Activated naive CD8-positive, alpha-beta T cell (primary cell): ENCODE measurements around the gene TRERF1.
"Not testable (repeated sequence)": the region's sequence is repeated elsewhere in the genome, so short reads cannot be mapped to it uniquely, and the experiment has no call there.

Experiments used
- H3K27ac Mint-ChIP-seq: one replicate; pipeline ENCODE4 v1.8.0; 2021; ENCODE audit warnings: mixed read lengths
- H3K27me3 Mint-ChIP-seq: one replicate; pipeline ENCODE4 v1.8.0; 2021; ENCODE audit warnings: mixed read lengths
- H3K36me3 Mint-ChIP-seq: one replicate; pipeline ENCODE4 v1.8.0; 2021; ENCODE audit warnings: mixed read lengths
- H3K4me1 Mint-ChIP-seq: one replicate; pipeline ENCODE4 v1.8.0; 2021; ENCODE audit warnings: low read depth, mixed read lengths
- H3K4me3 Mint-ChIP-seq: one replicate; pipeline ENCODE4 v1.8.0; 2021; ENCODE audit warnings: mild to moderate bottlenecking, mixed read lengths
- H3K9me3 Mint-ChIP-seq: one replicate; pipeline ENCODE4 v1.8.0; 2021; ENCODE audit warnings: low read depth, mixed read lengths

The TRERF1 gene

GRCh38 chr6:42339991-42340401 lies 111.7 kb downstream of the TRERF1 start:
- Mint-ChIP-seq H3K27ac (peak overlapping the region; percentile 92), H3K27me3 (no peaks in the 10 kb centered on the region), H3K36me3 (peaks cover 5% of the 10 kb centered on the region), H3K4me1 (peaks cover 50% of the 10 kb centered on the region), H3K9me3 (no peaks in the 10 kb centered on the region), H3K4me3 (peak overlapping the region; percentile 60)

GRCh38 chr6:42338744-42339222 lies 112.9 kb downstream of the TRERF1 start:
- H3K4me1 Mint-ChIP-seq, result peaks cover 56% of the 10 kb centered on the region

GRCh38 chr6:42337985-42338743 lies 113.6 kb downstream of the TRERF1 start:
- peak overlapping the region; percentile 92 for H3K27ac Mint-ChIP-seq
- peak overlapping the region; percentile 49 for H3K4me3 Mint-ChIP-seq
- H3K9me3 Mint-ChIP-seq, result no peaks in the 10 kb centered on the region
- peaks cover 56% of the 10 kb centered on the region for H3K4me1 Mint-ChIP-seq
- peaks cover 7% of the 10 kb centered on the region for H3K36me3 Mint-ChIP-seq
- H3K27me3 Mint-ChIP-seq, result no peaks in the 10 kb centered on the region

More at GRCh38 chr6:42338744-42339222, 112.9 kb downstream of the TRERF1 start:
- H3K27me3 Mint-ChIP-seq, result no peaks in the 10 kb centered on the region
- peak overlapping the region; percentile 92 for H3K27ac Mint-ChIP-seq
- H3K4me3 Mint-ChIP-seq, result peak overlapping the region; percentile 43
- peaks cover 7% of the 10 kb centered on the region for H3K36me3 Mint-ChIP-seq
- H3K9me3 Mint-ChIP-seq, result no peaks in the 10 kb centered on the region

- no peak overlapping the region for H3K4me3 Mint-ChIP-seq
- no peaks in the 10 kb centered on the region for H3K9me3 Mint-ChIP-seq
- H3K27me3 Mint-ChIP-seq, result no peaks in the 10 kb centered on the region
- H3K36me3 Mint-ChIP-seq, result peaks cover 10% of the 10 kb centered on the region
- H3K4me1 Mint-ChIP-seq, result peaks cover 58% of the 10 kb centered on the region
- H3K27ac Mint-ChIP-seq, result peak overlapping the region; percentile 10
Measured at GRCh38 chr6:42336431-42336830, 115.3 kb downstream of the TRERF1 start.

- H3K36me3 Mint-ChIP-seq, result peaks cover 10% of the 10 kb centered on the region
- no peak overlapping the region for H3K27ac Mint-ChIP-seq
- no peak overlapping the region for H3K4me3 Mint-ChIP-seq
- H3K4me1 Mint-ChIP-seq, result peaks cover 59% of the 10 kb centered on the region
- H3K27me3 Mint-ChIP-seq, result no peaks in the 10 kb centered on the region
- H3K9me3 Mint-ChIP-seq, result no peaks in the 10 kb centered on the region
Measured at GRCh38 chr6:42335896-42336295, 115.8 kb downstream of the TRERF1 start.

GRCh38 chr6:42334870-42335269 lies 116.9 kb downstream of the TRERF1 start:
- Mint-ChIP-seq H3K9me3 (no peaks in the 10 kb centered on the region), H3K36me3 (peaks cover 8% of the 10 kb centered on the region), H3K4me3 (no peak overlapping the region), H3K27ac (peak overlapping the region; percentile 30), H3K27me3 (no peaks in the 10 kb centered on the region), H3K4me1 (peaks cover 52% of the 10 kb centered on the region)

- H3K27ac Mint-ChIP-seq, result no peak overlapping the region
- H3K9me3 Mint-ChIP-seq, result no peaks in the 10 kb centered on the region
- H3K36me3 Mint-ChIP-seq, result peaks cover 8% of the 10 kb centered on the region
- peaks cover 40% of the 10 kb centered on the region for H3K4me1 Mint-ChIP-seq
- no peak overlapping the region for H3K4me3 Mint-ChIP-seq
- no peaks in the 10 kb centered on the region for H3K27me3 Mint-ChIP-seq
Measured at GRCh38 chr6:42333612-42334011, 118.1 kb downstream of the TRERF1 start.

- H3K27me3 Mint-ChIP-seq, result no peaks in the 10 kb centered on the region
- H3K36me3 Mint-ChIP-seq, result peaks cover 6% of the 10 kb centered on the region
- H3K4me3 Mint-ChIP-seq, result no peak overlapping the region
- no peak overlapping the region for H3K27ac Mint-ChIP-seq
- H3K4me1 Mint-ChIP-seq, result peaks cover 36% of the 10 kb centered on the region
- H3K9me3 Mint-ChIP-seq, result no peaks in the 10 kb centered on the region
Measured at GRCh38 chr6:42332916-42333315, 118.8 kb downstream of the TRERF1 start.

- H3K9me3 Mint-ChIP-seq, result no peaks in the 10 kb centered on the region
- H3K27ac Mint-ChIP-seq, result no peak overlapping the region
- H3K4me3 Mint-ChIP-seq, result no peak overlapping the region
- H3K27me3 Mint-ChIP-seq, result no peaks in the 10 kb centered on the region
- peaks cover 8% of the 10 kb centered on the region for H3K36me3 Mint-ChIP-seq
- peaks cover 29% of the 10 kb centered on the region for H3K4me1 Mint-ChIP-seq
Measured at GRCh38 chr6:42331019-42331418, 120.7 kb downstream of the TRERF1 start.

- Mint-ChIP-seq H3K4me3 (no peak overlapping the region), H3K36me3 (peaks cover 6% of the 10 kb centered on the region), H3K27me3 (no peaks in the 10 kb centered on the region), H3K27ac (no peak overlapping the region), H3K4me1 (peaks cover 36% of the 10 kb centered on the region), H3K9me3 (no peaks in the 10 kb centered on the region)
Measured at GRCh38 chr6:42326248-42326647, 125.5 kb downstream of the TRERF1 start.

GRCh38 chr6:42324656-42325324 lies 126.9 kb downstream of the TRERF1 start:
- not testable (repeated sequence) for H3K27ac Mint-ChIP-seq, H3K9me3 Mint-ChIP-seq, H3K4me3 Mint-ChIP-seq, H3K27me3 Mint-ChIP-seq, H3K36me3 Mint-ChIP-seq
- H3K4me1 Mint-ChIP-seq, result peaks cover 33% of the 10 kb centered on the region

GRCh38 chr6:42322676-42323075 lies 129.1 kb downstream of the TRERF1 start:
- Mint-ChIP-seq H3K36me3 (peaks cover 6% of the 10 kb centered on the region), H3K27ac (no peak overlapping the region), H3K4me3 (no peak overlapping the region), H3K27me3 (no peaks in the 10 kb centered on the region), H3K9me3 (no peaks in the 10 kb centered on the region), H3K4me1 (peaks cover 33% of the 10 kb centered on the region)

GRCh38 chr6:42321976-42322375 lies 129.8 kb downstream of the TRERF1 start:
- Mint-ChIP-seq H3K4me3 (no peak overlapping the region), H3K27me3 (no peaks in the 10 kb centered on the region), H3K4me1 (peaks cover 35% of the 10 kb centered on the region), H3K36me3 (peaks cover 6% of the 10 kb centered on the region), H3K9me3 (no peaks in the 10 kb centered on the region), H3K27ac (peak overlapping the region; percentile 25)

GRCh38 chr6:42320762-42321161 lies 131.0 kb downstream of the TRERF1 start:
- peak overlapping the region; percentile 28 for H3K27ac Mint-ChIP-seq
- peaks cover 40% of the 10 kb centered on the region for H3K4me1 Mint-ChIP-seq
- H3K9me3 Mint-ChIP-seq, result no peaks in the 10 kb centered on the region
- H3K36me3 Mint-ChIP-seq, result peaks cover 7% of the 10 kb centered on the region
- no peak overlapping the region for H3K4me3 Mint-ChIP-seq
- no peaks in the 10 kb centered on the region for H3K27me3 Mint-ChIP-seq

- Mint-ChIP-seq H3K36me3 (peaks cover 2% of the 10 kb centered on the region), H3K9me3 (no peaks in the 10 kb centered on the region), H3K4me3 (no peak overlapping the region), H3K27ac (peak overlapping the region; percentile 9), H3K4me1 (peaks cover 51% of the 10 kb centered on the region), H3K27me3 (no peaks in the 10 kb centered on the region)
Measured at GRCh38 chr6:42318480-42318879, 133.2 kb downstream of the TRERF1 start.
